Mucosa of descending colon (tissue), 3 donors: Measurements from ENCODE around the gene ARTN. TPM values are rescaled to one million over a fixed set of nuclear protein-coding genes. Genes with fewer than 3 reads are reported as not detected.

Experiments
- ATAC-seq: fragments of 200-7000 bp; cut with Tn5 transposase; one replicate; pipeline ENCODE4 v1.9.1; 2020; ENCODE audit warnings: mild to moderate bottlenecking, moderate library complexity
- DNase-seq, 3 donors: peaks; one replicate each; pipeline ENCODE4 v3.0.0-alpha.2; 2020
- H3K36me3 ChIP-seq: fragments of 200-600 bp; one replicate; pipeline ENCODE4 v1.8.0; 2021; ENCODE audit warnings: low read depth, mild to moderate bottlenecking
- H3K4me1 ChIP-seq: fragments of 200-600 bp; one replicate; pipeline ENCODE4 v1.8.0; 2021; ENCODE audit warnings: low read depth, mild to moderate bottlenecking
- H3K4me3 ChIP-seq: fragments of 200-600 bp; one replicate; pipeline ENCODE4 v1.8.0; 2021; ENCODE audit warnings: mild to moderate bottlenecking
- H3K9me3 ChIP-seq: fragments of 200-600 bp; one replicate; pipeline ENCODE4 v1.8.0; 2021; ENCODE audit warnings: mild to moderate bottlenecking
- intact Hi-C, 2 donors: fragments of 100-400 bp; cut with DNase I in 1 of 2; cut with micrococcal nuclease in 1 of 2; formaldehyde crosslinking; loops; one replicate each; pipeline versions ENCODE4 v1.11.0 to v1.11.1; 2022; cut with DNase I, micrococcal nuclease
- total RNA-seq, 3 donors: library from RNA; stranded (reverse); fragmentation: NEBNext Ultra II Directional in 2 of 3; extraction: Animal tissue kit (Norgen Biotek cat#: 25700) in 2 of 3; gene quantifications; one replicate each; pipeline versions ENCODE4 v1.2.1 to v1.2.4, GENCODE V29; 2021 to 2023
- TF ChIP-seq, protein P1 (sequence below): fragments of 200-600 bp; IDR thresholded peaks from one replicate; pipeline ENCODE4 v1.8.0; 2022; ENCODE audit warnings: antibody characterized with exemption, mild to moderate bottlenecking
- donor health status: DM: no; HTN: no; CAD: no; lungs with moderate emphysema.
- donor health status: DM: no; HTN: no; CAD: no.
- donor health status: DM: no; HTN: yes; CAD: no.

The ARTN gene
- total RNA-seq, 3 donors from 2014 or later = 6.9 to 14.2 (median 7.4) TPM

GRCh38 chr1:43924516-43924915 is 9.1 kb upstream of the ARTN start:
- Histone ChIP-seq H3K4me1 (no peaks in the 10 kb centered on the region), H3K9me3 (no peaks in the 10 kb centered on the region), H3K36me3 (no peaks in the 10 kb centered on the region), H3K4me3 (no peak overlapping the region)
- DNase-seq (no peak), ATAC-seq (no peak)
- intact Hi-C loops = no loop called here
- TF ChIP-seq, protein P1, sequence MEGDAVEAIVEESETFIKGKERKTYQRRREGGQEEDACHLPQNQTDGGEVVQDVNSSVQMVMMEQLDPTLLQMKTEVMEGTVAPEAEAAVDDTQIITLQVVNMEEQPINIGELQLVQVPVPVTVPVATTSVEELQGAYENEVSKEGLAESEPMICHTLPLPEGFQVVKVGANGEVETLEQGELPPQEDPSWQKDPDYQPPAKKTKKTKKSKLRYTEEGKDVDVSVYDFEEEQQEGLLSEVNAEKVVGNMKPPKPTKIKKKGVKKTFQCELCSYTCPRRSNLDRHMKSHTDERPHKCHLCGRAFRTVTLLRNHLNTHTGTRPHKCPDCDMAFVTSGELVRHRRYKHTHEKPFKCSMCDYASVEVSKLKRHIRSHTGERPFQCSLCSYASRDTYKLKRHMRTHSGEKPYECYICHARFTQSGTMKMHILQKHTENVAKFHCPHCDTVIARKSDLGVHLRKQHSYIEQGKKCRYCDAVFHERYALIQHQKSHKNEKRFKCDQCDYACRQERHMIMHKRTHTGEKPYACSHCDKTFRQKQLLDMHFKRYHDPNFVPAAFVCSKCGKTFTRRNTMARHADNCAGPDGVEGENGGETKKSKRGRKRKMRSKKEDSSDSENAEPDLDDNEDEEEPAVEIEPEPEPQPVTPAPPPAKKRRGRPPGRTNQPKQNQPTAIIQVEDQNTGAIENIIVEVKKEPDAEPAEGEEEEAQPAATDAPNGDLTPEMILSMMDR = no peak

GRCh38 chr1:43925846-43926245 is 7.8 kb upstream of the ARTN start:
- Histone ChIP-seq H3K36me3 (no peaks in the 10 kb centered on the region), H3K4me3 (no peak overlapping the region), H3K4me1 (no peaks in the 10 kb centered on the region), H3K9me3 (no peaks in the 10 kb centered on the region)
- no peak for ATAC-seq
- intact Hi-C loops = no loop called here
- TF ChIP-seq, protein P1 = no peak
- DNase-seq = no peak

- Histone ChIP-seq H3K4me1 (peaks cover 19% of the 10 kb centered on the region), H3K9me3 (no peaks in the 10 kb centered on the region), H3K36me3 (no peaks in the 10 kb centered on the region), H3K4me3 (no peak overlapping the region)
- intact Hi-C loops = no loop called here
- ATAC-seq (no peak), DNase-seq (peak in 1 of 3 donors; percentile 43)
- TF ChIP-seq, protein P1 = peak; percentile 38
These were observed 3.2 kb upstream of the ARTN start for GRCh38 chr1:43930168-43930948.

GRCh38 chr1:43930949-43931275 is 2.7 kb upstream of the ARTN start:
- TF ChIP-seq, protein P1 = no peak
- ATAC-seq (no peak), DNase-seq (no peak)
- no peaks in the 10 kb centered on the region for H3K9me3 ChIP-seq
- H3K4me1 ChIP-seq = peaks cover 20% of the 10 kb centered on the region
- H3K36me3 ChIP-seq = no peaks in the 10 kb centered on the region
- intact Hi-C loops = no loop called here
- no peak overlapping the region for H3K4me3 ChIP-seq

GRCh38 chr1:43931711-43932660 is 1.6 kb upstream of the ARTN start:
- Histone ChIP-seq H3K4me3 (no peak overlapping the region), H3K9me3 (no peaks in the 10 kb centered on the region), H3K36me3 (no peaks in the 10 kb centered on the region), H3K4me1 (peaks cover 20% of the 10 kb centered on the region)
- intact Hi-C loops = no loop called here
- ATAC-seq (no peak), DNase-seq (no peak)
- TF ChIP-seq, protein P1 = no peak
